ENCODE measurements around the gene USP20. TPM values are rescaled to one million over a fixed set of nuclear protein-coding genes. Genes with fewer than 3 reads are reported as not detected.

Gene USP20
- total RNA-seq, 3 donors from 2014 or later (not counting 1 experiment from before 2014, with no cell fraction given): 66.8 to 86.1 (median 80.3) TPM

Other genes starting within 250 kb of the USP20 start
- gene C9orf50, start 214.4 kb upstream of the USP20 start, total RNA-seq: not detected
- gene NTMT1, start 209.3 kb upstream of the USP20 start, total RNA-seq: 10 to 100 TPM; 17.1 to 23.5 (median 17.1) TPM
- gene ASB6, start 193.3 kb upstream of the USP20 start, total RNA-seq: 10 to 100 TPM; 21.9 to 35.4 (median 32.4) TPM
- gene PRRX2, start 169.8 kb upstream of the USP20 start, total RNA-seq: not detected
- under 1 TPM; 0.28 to 0.47 (median 0.39) TPM for gene PTGES, start 82.4 kb upstream of the USP20 start, total RNA-seq
- gene TOR1B, start 32.3 kb upstream of the USP20 start, total RNA-seq: 10 to 100 TPM; 20.2 to 30.5 (median 23.9) TPM
- gene TOR1A, start 11.3 kb upstream of the USP20 start, total RNA-seq: 10 to 100 TPM; 26.1 to 36.4 (median 34.8) TPM
- 10 to 100 TPM; 93.7 to 97.9 (median 97.6) TPM for gene C9orf78, start 183 bp upstream of the USP20 start, total RNA-seq
- gene FNBP1, start 207.7 kb downstream of the USP20 start, total RNA-seq: 100 to 1,000 TPM; 177 to 209 (median 203) TPM
- 10 to 100 TPM; 32.9 to 49.5 (median 41.8) TPM for gene GPR107, start 218.4 kb downstream of the USP20 start, total RNA-seq

Data from natural killer cell (primary cell).